HG03442 (cell line): ENCODE measurements around the gene ABHD2.
"Not testable (repeated sequence)": the region's sequence is repeated elsewhere in the genome, so short reads cannot be mapped to it uniquely, and the experiment has no call there.

ENCODE experiments used
- ATAC-seq: cut with Tn5 transposase; IDR thresholded peaks from one replicate; pipeline ENCODE4 v1.9.1; 2021; ENCODE audit warnings: mild to moderate bottlenecking, moderate library complexity; ENCODE audit not compliant: unreplicated experiment

Gene ABHD2

DNA sequence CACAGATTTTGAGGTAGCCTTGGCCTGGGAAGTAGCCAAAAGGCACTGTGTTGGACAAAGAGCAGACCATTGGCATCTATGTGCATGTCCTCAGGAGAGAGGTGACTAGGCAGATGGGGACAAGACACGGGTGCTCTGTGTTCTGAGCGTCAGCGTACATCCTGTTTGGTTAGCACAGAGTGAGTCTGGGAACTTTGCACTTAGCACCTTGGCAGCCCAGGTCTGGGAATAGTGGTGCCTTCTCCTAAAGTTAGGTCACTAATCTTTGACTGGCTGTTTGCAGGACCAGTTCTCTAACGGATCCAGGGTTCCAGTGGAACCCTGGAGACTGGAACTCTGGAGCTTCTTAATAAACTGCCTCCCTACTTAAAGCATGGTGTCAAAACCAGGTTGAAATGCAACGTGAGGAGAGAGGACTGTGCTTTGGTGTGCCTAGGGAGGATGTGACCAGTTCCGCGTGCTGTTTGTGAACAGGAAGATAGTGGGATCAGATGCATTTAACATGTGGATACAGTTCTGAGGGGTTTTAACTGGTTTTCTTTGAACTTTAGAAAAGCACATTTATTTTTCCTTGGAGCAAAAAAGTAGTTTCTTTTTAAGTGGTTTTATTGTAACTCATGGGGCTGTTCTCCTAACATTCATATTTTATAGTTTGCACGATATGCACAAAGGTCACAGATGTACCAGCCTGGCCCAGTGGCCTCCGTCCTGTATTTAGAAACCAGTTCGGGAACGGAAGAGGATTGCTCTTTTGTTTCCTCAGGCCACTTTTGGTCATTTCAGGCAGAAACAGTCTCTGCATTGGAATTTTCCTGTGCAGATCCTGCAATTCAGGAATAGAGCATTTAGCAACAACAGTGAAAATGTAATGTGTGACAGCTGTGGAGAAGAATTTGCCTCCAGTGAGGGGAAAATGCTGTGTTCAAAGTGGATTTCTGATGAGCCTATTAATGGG, 48.8 kb downstream of the ABHD2 start:
- no peak for ATAC-seq

DNA sequence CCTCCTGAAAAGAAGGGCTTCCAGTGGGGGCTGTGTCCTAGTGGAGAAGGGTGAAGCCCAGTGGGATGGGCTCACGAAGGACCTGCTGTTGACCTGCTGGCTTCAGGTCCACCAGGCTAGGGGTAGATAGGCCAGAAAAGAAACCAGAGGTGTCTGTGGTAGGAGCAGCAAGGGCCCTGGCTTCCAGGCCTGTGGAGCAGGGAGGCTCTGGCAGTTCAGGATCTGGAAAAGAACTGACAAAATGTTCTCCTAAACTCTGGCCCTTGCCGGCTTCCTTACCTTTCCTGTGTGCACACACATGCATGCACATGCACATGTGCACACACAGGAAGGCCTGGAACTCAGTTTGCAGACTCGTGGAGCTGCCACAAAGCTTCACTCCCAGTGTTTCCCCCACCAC, 49.7 kb downstream of the ABHD2 start:
- ATAC-seq, result no peak

DNA sequence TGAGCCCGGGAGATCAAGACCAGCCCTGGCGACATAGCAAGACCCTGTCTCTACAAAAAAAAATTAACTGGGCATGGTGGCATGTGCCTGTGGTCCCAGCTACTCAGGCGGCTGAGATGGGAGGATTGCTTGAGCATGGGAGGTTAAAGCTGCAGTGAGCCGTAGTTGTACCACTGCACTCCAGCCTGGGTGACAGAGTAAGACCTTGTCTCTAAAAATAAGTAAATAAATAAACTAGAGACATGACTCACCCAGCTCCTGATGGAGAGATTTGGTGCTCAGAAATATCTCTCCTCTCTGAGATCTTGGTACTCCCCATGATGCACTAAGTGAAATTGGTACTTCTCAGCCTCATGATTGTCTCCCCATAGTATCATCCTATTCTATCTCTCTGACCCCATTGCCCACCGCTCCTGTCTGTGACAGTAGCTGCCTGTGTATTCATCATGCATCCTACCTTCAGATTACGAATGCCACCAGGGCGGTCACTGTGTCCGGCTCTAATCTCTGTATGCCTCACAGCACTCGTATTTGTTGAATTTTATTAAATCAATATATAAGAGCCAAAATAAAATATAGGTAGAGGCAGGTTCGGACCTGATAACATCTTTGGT, 50.9 kb downstream of the ABHD2 start:
- no peak for ATAC-seq

DNA sequence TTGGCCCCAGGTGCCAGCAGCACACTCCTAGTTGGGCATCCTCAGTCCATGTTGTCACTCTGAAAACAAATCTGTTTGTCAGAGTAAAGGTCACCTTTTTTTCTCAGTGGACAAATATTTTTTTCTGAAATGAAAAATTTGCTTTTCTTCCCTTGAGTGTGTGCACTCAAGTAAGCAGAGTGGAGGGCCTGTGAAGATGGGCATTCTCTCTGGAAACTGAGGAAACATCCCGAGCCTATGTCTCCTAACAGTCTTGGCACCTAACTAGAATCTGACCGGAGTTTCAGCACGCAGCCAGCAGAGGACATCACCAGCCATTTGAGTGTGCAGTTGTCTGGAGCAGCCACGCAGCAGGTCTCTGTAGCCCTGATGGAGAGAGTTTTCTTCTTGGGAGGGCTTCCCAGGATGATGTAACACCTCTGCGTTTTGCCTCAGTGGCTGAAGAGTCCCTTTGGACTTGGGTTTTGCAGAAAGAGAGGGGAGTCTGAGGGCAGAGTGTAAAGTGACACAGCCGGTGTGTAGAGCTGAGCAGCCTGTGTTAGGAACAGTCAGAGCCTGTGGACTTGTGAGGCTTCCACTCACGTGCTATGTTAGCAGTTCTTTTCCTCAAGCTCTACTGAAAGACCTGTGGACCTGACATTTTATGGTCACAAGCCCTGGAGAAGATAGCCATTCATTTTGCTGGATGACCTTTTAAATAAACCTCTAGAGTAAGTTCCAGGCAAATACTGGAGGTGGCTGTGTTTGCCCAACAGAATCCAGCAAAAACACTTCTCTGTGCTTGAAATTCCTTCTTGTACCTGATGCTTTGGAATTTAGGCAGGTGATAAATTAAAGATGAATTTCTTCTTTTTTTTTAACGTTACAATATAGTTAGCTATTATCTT, 51.6 kb downstream of the ABHD2 start:
- ATAC-seq, result no peak

DNA sequence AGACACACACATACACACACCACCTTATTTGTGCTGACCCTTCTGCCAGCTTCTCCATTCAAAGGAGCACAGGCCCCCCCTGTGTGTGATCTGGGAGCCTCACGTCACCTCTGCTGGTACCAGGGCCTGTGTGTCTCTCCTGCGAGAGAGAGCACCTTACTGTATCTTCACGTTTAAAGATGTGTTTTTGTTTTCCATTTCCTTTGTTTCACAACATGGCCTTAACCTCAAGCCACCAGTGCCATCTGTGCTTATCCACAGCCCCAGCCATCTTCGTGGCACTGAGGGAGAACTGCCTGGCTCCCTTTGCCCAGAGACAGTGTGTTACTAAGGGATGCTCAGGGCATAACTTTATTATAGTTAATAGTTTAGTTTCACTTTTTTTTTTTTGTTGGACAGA, 52.3 kb downstream of the ABHD2 start:
- ATAC-seq, result no peak

DNA sequence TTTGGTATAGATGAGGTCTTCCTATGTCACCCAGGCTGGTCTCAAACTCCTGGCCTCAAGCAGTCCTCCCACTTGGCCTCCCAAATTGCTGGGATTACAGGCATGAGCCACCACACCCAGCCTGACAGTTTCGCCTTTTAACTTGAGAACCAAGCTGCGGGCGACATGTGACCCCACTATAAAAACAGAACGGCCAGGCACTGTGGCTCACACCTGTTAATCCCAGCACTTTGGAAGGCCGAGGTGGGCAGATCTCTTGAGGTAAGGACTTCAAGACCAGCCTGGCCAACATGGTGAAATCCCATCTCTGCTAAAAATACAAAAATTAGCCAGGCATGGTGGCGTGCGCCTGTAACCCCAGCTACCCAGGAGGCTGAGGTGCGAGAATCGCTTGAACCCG, 52.9 kb downstream of the ABHD2 start:
- ATAC-seq, result not testable (repeated sequence)

DNA sequence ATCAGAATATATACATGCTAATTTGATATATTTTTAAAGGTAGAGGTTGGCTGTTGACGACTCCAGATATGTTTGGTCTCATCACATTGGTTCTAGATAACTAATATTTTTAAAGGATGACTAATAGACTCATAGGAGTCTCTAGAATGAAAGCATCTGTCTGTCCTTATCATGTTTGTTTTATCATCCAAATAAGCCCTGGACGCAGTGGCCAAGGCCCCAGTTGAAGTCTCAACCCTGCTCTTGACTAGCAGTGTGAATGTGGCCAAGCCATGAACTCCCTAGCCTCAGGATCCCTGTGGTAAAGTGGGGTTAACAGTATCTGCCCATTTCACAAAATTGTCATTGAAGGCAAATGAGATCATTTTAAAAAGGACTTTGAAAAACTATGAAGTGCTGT, 53.6 kb downstream of the ABHD2 start:
- ATAC-seq, result no peak

DNA sequence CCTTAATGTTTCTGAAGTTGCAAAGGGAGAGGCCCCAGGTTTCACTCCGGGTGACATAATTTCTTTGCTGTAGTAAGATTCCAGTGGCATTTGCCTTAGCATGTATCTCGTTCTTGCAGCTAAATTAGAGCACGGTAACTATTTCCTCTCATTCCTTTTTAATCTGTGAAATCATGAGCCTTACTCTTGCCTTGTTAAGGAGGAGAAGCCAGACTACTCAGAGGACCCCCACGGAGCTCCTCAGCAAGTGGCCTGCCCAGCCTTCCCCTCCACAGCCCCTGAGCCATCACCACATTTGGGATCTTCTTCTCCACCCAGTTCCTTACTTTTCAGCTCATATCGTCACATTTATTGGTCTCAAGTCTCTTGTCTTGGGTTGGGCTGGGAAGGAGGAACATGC, 54.2 kb downstream of the ABHD2 start:
- no peak for ATAC-seq

DNA sequence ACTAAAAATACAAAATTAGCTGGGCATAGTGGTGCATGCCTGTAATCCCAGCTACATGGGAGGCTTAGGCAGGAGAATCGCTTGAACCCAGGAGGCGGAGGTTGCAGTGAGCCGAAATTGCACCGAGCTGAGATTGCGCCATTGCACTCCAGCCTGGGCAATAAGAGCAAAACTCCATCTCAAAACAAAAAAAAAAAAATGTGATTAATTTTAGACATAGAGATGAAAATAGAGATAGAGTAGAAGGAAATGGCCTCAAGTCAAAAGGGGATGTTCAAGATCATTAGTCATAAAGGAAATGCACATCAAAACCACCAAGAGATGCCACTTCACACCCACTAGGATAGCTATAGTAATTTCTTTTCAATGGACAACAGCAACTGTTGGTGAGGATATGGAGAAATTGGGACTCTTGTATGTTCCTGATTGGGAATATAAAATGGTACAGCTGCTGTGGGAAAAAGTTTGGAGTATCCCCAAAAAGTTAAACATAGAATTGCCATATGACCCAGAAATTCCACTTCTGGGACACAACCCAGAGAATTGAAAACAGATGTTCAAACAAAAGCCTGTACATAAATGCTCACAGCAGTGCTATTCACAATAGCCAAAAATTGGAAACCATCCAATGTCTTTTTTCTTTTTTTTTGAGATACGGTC, 55.4 kb downstream of the ABHD2 start:
- no peak for ATAC-seq

DNA sequence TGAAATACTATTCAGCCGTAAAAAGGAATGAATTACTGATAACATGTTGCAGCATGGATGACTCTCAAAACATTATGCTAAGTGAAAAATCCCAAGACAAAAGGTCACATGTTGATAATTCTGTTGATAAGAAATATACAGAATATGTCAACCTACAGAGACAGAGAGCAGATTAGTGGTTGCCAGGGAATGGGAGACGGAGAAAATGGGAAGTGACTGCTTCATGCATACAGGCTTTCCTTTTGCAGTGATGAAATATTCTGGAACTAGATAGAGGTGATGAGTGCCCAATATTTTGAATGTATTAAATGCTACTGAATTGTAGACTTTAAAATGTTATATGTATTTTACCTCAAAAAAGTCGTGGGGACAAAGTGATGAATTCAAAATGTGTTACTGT, 56.2 kb downstream of the ABHD2 start:
- ATAC-seq, result no peak

DNA sequence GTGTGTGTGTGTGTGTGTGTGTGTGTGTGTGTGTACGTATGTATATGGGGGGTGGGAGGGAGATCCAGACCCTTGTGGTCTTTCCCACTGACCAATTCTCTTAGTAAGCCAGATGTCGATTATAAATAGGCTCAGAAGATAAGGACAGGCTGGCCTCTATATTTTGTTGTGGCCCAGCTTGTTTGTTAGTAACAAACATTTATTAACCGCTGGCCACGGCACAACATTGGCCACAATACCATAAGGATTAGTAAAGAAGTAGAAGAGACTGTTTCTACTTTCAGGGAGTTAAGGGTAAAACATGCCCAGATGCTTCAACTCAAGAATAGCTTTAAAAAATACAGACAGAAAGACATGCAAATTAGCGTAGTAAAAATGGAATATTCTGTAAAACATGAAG, 58.1 kb downstream of the ABHD2 start:
- no peak for ATAC-seq

DNA sequence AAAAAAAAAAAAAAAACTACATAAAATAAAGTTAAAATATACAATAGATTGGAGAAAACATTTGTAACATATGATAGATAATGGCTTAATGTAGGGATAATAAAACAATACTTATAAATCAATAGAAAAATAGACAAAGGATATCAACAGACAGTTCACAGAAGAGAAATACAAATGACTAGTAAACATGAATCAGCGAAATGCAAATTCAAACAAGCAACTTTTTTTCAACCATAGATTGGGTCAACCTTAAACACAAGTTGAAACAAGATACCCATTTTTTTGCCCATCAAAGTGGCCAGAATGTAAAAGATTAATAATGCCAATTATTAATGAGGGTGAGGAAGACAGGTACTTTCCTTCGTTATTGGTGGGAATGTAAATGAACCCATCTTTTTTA, 59.9 kb downstream of the ABHD2 start:
- no peak for ATAC-seq

DNA sequence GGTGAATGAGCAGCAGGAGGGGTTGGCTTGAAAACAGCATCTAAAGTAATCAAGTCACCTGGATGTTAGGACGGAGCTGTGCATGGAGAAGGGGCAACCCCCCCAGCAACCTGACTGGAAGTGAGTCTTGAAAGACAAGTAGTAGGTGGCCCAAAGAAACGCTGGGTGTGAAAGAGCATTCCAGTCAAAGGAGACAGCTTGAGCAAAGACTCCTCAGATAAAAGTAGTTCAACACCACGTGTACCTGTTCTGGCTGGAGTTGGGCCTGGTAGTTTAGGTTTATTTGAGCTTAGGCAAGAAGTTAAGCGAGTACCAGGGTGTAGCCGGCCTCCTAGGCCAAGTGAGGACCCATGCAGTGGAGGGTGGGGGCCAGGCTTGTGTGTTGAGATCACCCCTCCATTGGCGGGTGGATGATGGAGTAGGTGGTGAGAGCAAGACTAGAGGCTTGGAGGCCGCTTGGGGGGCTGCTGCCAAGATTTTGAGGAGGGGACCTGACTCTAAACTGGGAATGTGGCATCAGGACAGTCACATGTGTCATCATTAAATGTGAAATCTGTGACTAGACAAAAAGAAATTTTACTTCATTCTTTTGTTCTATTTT, 61.3 kb downstream of the ABHD2 start:
- ATAC-seq, result no peak

DNA sequence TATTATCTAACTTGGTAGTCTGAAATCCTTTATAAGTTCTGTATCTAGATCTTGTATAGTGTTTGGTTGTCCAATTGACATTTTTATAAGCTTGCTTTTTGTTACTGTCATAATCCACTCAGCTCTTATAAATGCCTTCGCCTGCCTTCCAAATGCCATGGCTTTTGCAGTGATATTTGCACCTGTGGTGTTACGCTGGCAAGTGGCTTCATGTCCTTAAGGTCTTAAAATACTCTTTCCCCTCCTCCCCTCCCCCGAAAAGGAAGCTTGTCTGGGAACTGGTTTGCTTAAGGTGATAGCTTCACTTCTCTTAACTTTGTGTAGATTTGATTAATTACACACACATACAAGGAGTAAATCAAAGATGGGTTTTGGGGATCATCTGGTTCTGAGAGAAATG, 62.0 kb downstream of the ABHD2 start:
- ATAC-seq, result no peak

DNA sequence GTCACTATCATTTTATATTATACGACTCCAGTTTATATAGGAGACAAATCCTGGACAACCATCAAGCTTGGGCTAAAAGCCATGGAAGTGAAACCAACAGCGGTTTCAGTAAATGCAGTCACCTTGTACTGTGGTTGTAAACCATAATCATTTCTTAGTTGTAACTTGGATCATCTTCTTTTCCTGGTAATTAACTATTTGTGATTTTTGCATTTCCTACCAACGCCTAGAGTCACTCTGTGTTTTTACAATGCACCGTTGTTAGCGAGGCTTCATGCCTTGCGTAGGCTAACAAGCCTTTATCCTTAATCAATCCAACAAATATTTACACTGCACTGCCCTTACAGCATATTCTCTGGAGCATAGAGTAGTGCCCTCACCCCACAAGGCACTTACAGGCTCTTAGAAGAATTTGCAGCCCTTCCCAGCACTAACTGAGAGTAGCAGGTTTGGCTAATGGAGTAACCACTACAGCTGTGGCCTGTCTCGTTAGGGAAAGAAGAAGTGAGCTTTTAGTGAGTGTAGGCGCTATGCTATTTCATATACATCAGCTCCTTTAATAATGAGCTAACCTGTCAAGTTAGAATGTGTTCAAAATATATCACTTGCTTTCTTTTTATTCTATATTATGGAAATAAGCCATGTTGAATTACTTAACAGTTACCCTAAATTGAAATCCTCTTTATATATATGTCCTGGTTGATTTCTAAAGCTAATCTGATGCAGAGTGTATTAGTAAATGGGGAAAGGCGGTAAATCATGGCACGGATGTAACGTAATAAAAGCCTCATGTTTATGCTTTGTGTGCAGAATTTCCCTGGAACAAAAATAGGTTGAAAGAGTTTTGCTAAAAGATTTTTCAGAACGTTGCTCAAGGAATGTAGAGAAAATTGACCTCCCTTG, 62.8 kb downstream of the ABHD2 start:
- no peak for ATAC-seq

DNA sequence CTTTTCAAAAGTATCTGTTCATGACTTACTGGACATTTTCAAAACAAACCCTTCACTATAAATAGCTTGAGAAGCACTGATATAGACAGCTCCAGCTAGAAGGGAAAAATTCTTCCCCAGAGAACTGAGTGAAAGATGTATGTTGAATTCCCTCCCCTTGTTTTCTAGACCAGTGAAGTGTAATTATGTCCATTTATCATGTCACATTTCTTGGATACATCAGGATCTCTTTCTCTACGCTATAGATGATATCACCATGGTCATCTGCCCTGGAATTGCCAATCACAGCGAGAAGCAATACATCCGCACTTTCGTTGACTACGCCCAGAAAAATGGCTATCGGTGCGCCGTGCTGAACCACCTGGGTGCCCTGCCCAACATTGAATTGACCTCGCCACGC, 66.9 kb downstream of the ABHD2 start:
- no peak for ATAC-seq

DNA sequence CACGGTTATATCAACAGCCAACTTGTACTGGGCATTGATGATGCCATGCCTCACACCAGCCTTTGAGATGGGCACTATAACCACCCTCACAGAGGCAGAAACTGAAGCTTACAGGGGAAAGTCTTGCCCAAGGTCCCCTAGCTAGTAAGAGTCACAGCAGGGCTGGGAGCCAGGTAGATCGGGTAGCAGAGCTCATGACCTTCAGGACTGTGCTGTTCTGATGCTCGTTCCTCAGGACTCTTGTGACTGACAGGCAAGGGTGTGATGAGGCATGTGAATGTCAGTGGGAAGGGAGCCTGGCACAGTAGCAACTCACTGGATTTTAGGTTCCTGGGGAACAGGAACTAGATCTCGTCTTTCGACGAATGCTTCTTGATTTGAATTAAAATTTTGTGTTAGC, 67.4 kb downstream of the ABHD2 start:
- no peak for ATAC-seq

DNA sequence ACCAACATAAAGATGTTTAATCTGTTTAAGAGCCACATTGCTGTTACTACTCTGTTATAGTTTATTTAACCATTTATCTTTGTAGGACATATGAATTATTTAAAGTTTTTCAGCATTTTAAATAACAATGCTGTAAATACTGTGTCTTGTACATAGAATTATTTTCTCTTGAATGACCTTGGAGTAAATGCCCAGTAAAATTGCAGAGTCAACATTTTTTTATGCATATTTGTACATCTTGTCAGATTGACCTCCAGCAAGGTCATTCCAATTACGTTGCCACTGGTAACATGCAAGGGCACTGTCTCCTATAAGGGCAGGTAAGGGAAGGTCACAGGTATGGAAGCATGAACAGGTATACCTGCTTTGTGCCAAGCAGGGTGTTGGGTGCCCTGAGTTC, 68.8 kb downstream of the ABHD2 start:
- no peak for ATAC-seq

DNA sequence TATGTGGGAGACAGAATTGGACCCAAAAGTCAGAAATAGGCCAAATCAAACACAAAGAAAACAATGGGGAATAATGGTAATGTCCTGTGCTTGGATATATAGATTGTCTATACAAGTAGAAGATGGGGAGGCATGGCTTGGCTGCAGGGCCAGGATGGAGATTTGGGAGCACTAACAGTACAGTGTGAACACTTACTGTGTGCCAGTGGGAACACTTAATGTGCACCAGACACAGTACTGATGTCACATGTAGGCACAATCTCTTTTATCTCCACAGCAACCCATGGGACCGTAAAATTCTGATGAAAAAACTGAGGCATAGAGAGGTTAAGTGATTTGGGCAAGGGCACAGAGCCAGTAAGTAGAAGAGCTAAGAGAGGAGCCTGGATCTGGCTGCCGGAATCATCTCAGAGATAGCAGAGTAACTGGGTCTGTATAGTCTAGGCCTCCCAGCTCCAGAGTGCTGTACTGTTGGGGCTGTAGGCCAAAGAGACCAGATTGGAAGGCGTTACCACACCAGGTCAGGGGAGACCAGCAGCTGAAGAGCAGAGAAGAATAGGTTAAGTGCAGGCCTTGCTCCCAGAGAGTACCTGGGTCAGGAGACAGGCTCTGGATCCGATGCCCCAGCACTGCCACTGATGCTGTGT, 69.8 kb downstream of the ABHD2 start:
- no peak for ATAC-seq
